ENCODE data around the gene GDF10.

GDF10 gene

DNA sequence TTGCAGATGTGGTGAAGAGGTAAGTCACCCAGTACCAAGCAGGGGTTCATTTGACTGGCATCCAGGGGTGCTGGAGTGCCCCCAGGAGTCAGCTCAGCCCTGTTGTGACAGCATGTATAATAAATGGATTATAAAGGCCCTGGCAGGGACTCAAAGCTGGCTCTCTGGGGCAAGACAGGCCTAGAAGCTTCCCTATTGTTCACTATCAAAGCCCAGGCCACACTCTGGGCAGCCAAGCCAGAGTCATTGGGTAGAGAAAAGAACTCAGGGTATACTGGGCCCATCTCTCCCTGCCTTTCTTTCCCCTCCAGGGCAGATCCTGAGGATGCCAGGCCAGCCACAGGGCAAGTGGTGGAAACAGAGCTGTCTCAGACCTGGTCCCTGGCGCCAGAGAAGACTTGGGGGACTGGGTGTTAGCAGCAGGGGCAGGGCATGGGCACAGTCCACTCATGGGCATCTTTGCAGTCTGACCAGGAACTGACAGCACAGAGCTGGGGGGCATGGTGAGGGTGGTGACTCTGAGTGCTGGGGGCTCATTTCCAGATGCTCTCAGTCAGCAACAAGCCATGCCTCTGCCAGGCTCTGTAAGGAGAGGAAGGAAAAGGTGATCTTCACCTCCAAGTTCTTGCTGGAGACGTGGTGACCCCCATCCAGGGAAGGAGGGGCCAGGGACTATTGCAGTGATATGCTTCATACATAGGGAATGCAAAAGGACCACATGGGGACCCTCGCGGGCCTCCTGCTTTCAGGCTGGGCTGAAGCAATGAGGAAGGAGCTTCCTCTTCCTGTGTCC is 59.8 kb downstream of the GDF10 start:
- Histone ChIP-seq H3K36me3 (ENCODE audit: insufficient read depth, low read length) (no peaks in the 10 kb centered on the region), H3K4me2 (ENCODE audit: insufficient read depth, low read length) (no peak overlapping the region), H2AFZ (ENCODE audit: low read depth, low read length) (no peak overlapping the region), H4K20me1 (ENCODE audit: insufficient read depth, low read length) (no peaks in the 10 kb centered on the region; the same call in 1 of the 2 replicates), H3K9me3 (ENCODE audit: insufficient read depth, low read length, severe bottlenecking) (no peaks in the 10 kb centered on the region), H3K4me1 (ENCODE audit: insufficient read depth, low read length) (no peaks in the 10 kb centered on the region), H3K79me2 (ENCODE audit: insufficient read depth, low read length) (no peaks in the 10 kb centered on the region), H3K27ac (ENCODE audit: low read length) (no peak overlapping the region), H3K9ac (ENCODE audit: low read depth, low read length) (no peak overlapping the region), H3K27me3 (ENCODE audit: insufficient read depth, low read length, poor library complexity) (peaks cover 9% of the 10 kb centered on the region), H3K4me3 (ENCODE audit: low read depth in 1 of 2, low read length in 2 of 2) (no peak overlapping the region)
- TF ChIP-seq, protein P1, sequence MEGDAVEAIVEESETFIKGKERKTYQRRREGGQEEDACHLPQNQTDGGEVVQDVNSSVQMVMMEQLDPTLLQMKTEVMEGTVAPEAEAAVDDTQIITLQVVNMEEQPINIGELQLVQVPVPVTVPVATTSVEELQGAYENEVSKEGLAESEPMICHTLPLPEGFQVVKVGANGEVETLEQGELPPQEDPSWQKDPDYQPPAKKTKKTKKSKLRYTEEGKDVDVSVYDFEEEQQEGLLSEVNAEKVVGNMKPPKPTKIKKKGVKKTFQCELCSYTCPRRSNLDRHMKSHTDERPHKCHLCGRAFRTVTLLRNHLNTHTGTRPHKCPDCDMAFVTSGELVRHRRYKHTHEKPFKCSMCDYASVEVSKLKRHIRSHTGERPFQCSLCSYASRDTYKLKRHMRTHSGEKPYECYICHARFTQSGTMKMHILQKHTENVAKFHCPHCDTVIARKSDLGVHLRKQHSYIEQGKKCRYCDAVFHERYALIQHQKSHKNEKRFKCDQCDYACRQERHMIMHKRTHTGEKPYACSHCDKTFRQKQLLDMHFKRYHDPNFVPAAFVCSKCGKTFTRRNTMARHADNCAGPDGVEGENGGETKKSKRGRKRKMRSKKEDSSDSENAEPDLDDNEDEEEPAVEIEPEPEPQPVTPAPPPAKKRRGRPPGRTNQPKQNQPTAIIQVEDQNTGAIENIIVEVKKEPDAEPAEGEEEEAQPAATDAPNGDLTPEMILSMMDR (IDR thresholded peaks at IDR 0.05; ENCODE audit: borderline replicate concordance, extremely low read depth, low read length, poor library complexity, severe bottlenecking), result no peak
- no peak for TF ChIP-seq EZH2 (IDR thresholded peaks at IDR 0.05; ENCODE audit: borderline replicate concordance, low read depth, low read length, severe bottlenecking)
- ATAC-seq (ENCODE audit: insufficient read depth, low read depth), result no peak
- no peak for DNase-seq

DNA sequence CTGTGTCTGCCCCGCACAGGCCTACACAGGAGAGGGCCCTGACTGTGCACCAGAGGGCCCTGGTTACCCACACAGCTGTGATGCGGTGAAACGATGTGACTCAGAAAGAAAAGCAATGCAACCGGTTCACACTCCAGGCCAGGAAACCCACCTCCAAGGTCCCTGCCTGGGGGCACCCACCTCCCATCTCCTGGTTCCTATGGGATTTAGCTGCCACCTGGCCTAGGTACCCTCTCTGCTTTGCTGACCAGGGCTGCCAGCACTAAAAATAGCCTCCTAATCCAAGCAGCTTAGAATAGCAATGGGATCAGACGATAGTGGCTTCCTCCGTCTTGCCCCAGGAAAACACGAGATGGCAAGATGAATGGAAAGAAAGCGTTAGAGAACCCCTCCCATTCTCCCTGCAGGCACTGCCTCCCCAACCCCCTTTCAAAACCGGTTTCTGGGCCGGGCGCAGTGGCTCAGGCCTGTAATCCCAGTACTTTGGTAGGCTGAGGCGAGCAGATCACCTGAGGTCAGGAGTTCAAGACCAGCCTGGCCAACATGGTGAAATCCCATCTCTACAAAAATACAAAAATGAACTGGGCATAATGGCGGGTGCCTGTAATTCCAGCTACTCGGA is 60.5 kb downstream of the GDF10 start:
- H3K4me1 ChIP-seq (ENCODE audit: insufficient read depth, low read length), result no peaks in the 10 kb centered on the region
- no peaks in the 10 kb centered on the region; the same call in 1 of the 2 replicates for H4K20me1 ChIP-seq (ENCODE audit: insufficient read depth, low read length)
- H3K27me3 ChIP-seq (ENCODE audit: insufficient read depth, low read length, poor library complexity), result peaks cover 6% of the 10 kb centered on the region
- H3K4me3 ChIP-seq (ENCODE audit: low read depth in 1 of 2, low read length in 2 of 2), result no peak overlapping the region
- no peak for DNase-seq
- TF ChIP-seq, protein P1 (IDR thresholded peaks at IDR 0.05; ENCODE audit: borderline replicate concordance, extremely low read depth, low read length, poor library complexity, severe bottlenecking), result no peak
- TF ChIP-seq EZH2 (IDR thresholded peaks at IDR 0.05; ENCODE audit: borderline replicate concordance, low read depth, low read length, severe bottlenecking), result no peak
- no peaks in the 10 kb centered on the region for H3K79me2 ChIP-seq (ENCODE audit: insufficient read depth, low read length)
- no peak overlapping the region for H3K4me2 ChIP-seq (ENCODE audit: insufficient read depth, low read length)
- H3K9me3 ChIP-seq (ENCODE audit: insufficient read depth, low read length, severe bottlenecking), result no peaks in the 10 kb centered on the region
- H3K27ac ChIP-seq (ENCODE audit: low read length), result no peak overlapping the region
- no peaks in the 10 kb centered on the region for H3K36me3 ChIP-seq (ENCODE audit: insufficient read depth, low read length)
- ATAC-seq (ENCODE audit: insufficient read depth, low read depth), result no peak
- no peak overlapping the region for H2AFZ ChIP-seq (ENCODE audit: low read depth, low read length)
- H3K9ac ChIP-seq (ENCODE audit: low read depth, low read length), result no peak overlapping the region

- Histone ChIP-seq H3K9me3 (ENCODE audit: insufficient read depth, low read length, severe bottlenecking) (no peaks in the 10 kb centered on the region), H3K4me1 (ENCODE audit: insufficient read depth, low read length) (no peaks in the 10 kb centered on the region), H2AFZ (ENCODE audit: low read depth, low read length) (no peak overlapping the region), H3K9ac (ENCODE audit: low read depth, low read length) (no peak overlapping the region), H3K36me3 (ENCODE audit: insufficient read depth, low read length) (no peaks in the 10 kb centered on the region), H3K4me3 (ENCODE audit: low read depth in 1 of 2, low read length in 2 of 2) (no peak overlapping the region), H3K79me2 (ENCODE audit: insufficient read depth, low read length) (no peaks in the 10 kb centered on the region), H3K27ac (ENCODE audit: low read length) (no peak overlapping the region), H4K20me1 (ENCODE audit: insufficient read depth, low read length) (peaks cover 4% of the 10 kb centered on the region; the same call in 1 of the 2 replicates), H3K27me3 (ENCODE audit: insufficient read depth, low read length, poor library complexity) (peaks cover 9% of the 10 kb centered on the region), H3K4me2 (ENCODE audit: insufficient read depth, low read length) (no peak overlapping the region)
- no peak for TF ChIP-seq EZH2 (IDR thresholded peaks at IDR 0.05; ENCODE audit: borderline replicate concordance, low read depth, low read length, severe bottlenecking)
- TF ChIP-seq, protein P1 (IDR thresholded peaks at IDR 0.05; ENCODE audit: borderline replicate concordance, extremely low read depth, low read length, poor library complexity, severe bottlenecking), result peak; percentile 81
- DNase-seq, result peak; percentile 41
- ATAC-seq (ENCODE audit: insufficient read depth, low read depth), result peak; percentile 55; the same call in 1 of the 3 replicates
These were observed 61.3 kb downstream of the GDF10 start for GRCh38 chr10:47361293-47361692.

Measured in DND-41 (cell line).